Keratinocyte (primary cell): ENCODE results near the gene TRAF2. TPM values are rescaled to one million over a fixed set of nuclear protein-coding genes. Genes with fewer than 3 reads are reported as not detected.

Experiments
- DNase-seq: peaks from one replicate; pipeline ENCODE4 v3.0.0-alpha.2; 2011; ENCODE audit warnings: low read depth, missing footprints, low spot score
- FAIRE-seq: peaks from 2 replicates; lab custom pipeline; 2011; peaks lifted over from hg19 to GRCh38; lab: Jason Lieb, UNC
- H2AFZ ChIP-seq: 2 replicates; pipeline ENCODE4 v1.6.0; 2012; ENCODE audit warnings: low read length, control low read depth, inconsistent platforms; ENCODE audit not compliant: control insufficient read depth
- H3K27ac ChIP-seq: 2 replicates; pipeline ENCODE4 v1.5.1; 2011; ENCODE audit warnings: low read length; ENCODE audit not compliant: control insufficient read depth, insufficient read depth
- H3K27me3 ChIP-seq: 3 replicates; pipeline ENCODE4 v1.6.0; 2011; ENCODE audit warnings: low read length; ENCODE audit not compliant: control insufficient read depth, insufficient read depth; ENCODE audit errors: extremely low read depth
- H3K36me3 ChIP-seq, 2 experiments: 2 replicates in 1 of 2; 3 replicates in 1 of 2; pipeline ENCODE4 v1.5.1; 2011; ENCODE audit warnings: low read length in 2 of 2, mild to moderate bottlenecking in 1 of 2; ENCODE audit not compliant: control insufficient read depth in 2 of 2, insufficient read depth in 2 of 2; ENCODE audit errors: extremely low read depth in 1 of 2
- H3K4me1 ChIP-seq: 3 replicates; pipeline ENCODE4 v1.5.1; 2011; ENCODE audit warnings: low read length; ENCODE audit not compliant: control insufficient read depth, insufficient read depth; ENCODE audit errors: extremely low read depth
- H3K4me2 ChIP-seq: 3 replicates; pipeline ENCODE4 v1.6.0; 2011; ENCODE audit warnings: low read depth, low read length; ENCODE audit not compliant: control insufficient read depth, insufficient read depth; ENCODE audit errors: extremely low read depth
- H3K4me3 ChIP-seq, 3 experiments: fragments of 200-600 bp in 1 of 3; sonication (generic) in 1 of 3; 2 replicates in 2 of 3; 3 replicates in 1 of 3; pipeline ENCODE4 v1.5.1; 2011 to 2016; ENCODE audit warnings: low read length in 3 of 3, mild to moderate bottlenecking in 3 of 3, control low read depth in 2 of 3, inconsistent platforms in 1 of 3, low read depth in 1 of 3, mixed read lengths in 1 of 3, mixed run types in 1 of 3, moderate library complexity in 1 of 3; ENCODE audit not compliant: control insufficient read depth in 2 of 3, insufficient read depth in 2 of 3; ENCODE audit errors: extremely low read depth in 1 of 3
- H3K79me2 ChIP-seq: 2 replicates; pipeline ENCODE4 v1.6.0; 2012; ENCODE audit warnings: low read length; ENCODE audit not compliant: control insufficient read depth, insufficient read depth
- H3K9ac ChIP-seq: 3 replicates; pipeline ENCODE4 v1.6.0; 2011; ENCODE audit warnings: low read length; ENCODE audit not compliant: control insufficient read depth, insufficient read depth; ENCODE audit errors: extremely low read depth
- H3K9me1 ChIP-seq: 3 replicates; pipeline ENCODE4 v1.6.0; 2011; ENCODE audit warnings: low read length; ENCODE audit not compliant: control insufficient read depth, insufficient read depth; ENCODE audit errors: extremely low read depth
- H3K9me3 ChIP-seq: 2 replicates; pipeline ENCODE4 v1.5.1; 2012; ENCODE audit warnings: low read depth, low read length; ENCODE audit not compliant: control insufficient read depth
- H4K20me1 ChIP-seq: 3 replicates; pipeline ENCODE4 v1.6.0; 2011; ENCODE audit warnings: low read length; ENCODE audit not compliant: control insufficient read depth, insufficient read depth; ENCODE audit errors: extremely low read depth
- CTCF ChIP-seq, 3 experiments: IDR thresholded peaks in 1 of 3; conservative IDR thresholded peaks in 1 of 3; optimal IDR thresholded peaks in 1 of 3; 2 replicates in 2 of 3; 3 replicates in 1 of 3; pipeline versions ENCODE3 to v1.5.1; 2011; ENCODE audit warnings: low read length in 3 of 3, mild to moderate bottlenecking in 3 of 3, moderate library complexity in 2 of 3, control low read depth in 1 of 3, inconsistent platforms in 1 of 3; ENCODE audit not compliant: insufficient read depth in 2 of 3; ENCODE audit errors: extremely low read depth in 1 of 3
- EZH2 ChIP-seq: IDR thresholded peaks from one replicate; pipeline ENCODE4 v1.6.1; 2012; ENCODE audit warnings: inconsistent platforms, mild to moderate bottlenecking, low read length, moderate library complexity
- dilution Hi-C: fragments of 300-500 bp; cut with MboI; formaldehyde crosslinking; loops from one replicate; pipeline ENCODE4 v1.7.0; 2020; ENCODE audit warnings: low sequenced_read_pairs; ENCODE audit not compliant: extremely low pct_ligation_motif_present
- polyA plus RNA-seq, 5 experiments: library from polyadenylated mRNA; depleted of rRNA in 3 of 5; stranded (reverse) in 3 of 5; stranded (forward) in 1 of 5; unstranded in 1 of 5; fragments of >200 nt; gene quantifications; 1 replicate in 1 of 5; 2 replicates in 3 of 5; 3 replicates in 1 of 5; pipeline versions ENCODE4 v1.2.1 to v1.2.3, GENCODE V29; 2011 to 2012; ENCODE audit warnings: missing spikeins in 2 of 5, low read depth in 1 of 5, low replicate concordance in 1 of 5

TRAF2 gene
- polyA plus RNA-seq, 1 donor (not counting 4 experiments of a cell fraction or from before 2014, with no cell fraction given), result 9.9 TPM

GRCh38 chr9:136957901-136958300, 71.6 kb downstream of the TRAF2 start:
- FAIRE-seq (no peak), DNase-seq (no peak)
- no peak overlapping the region for H2AFZ ChIP-seq
- no peak overlapping the region for H3K4me2 ChIP-seq
- H3K9me3 ChIP-seq, result no peaks in the 10 kb centered on the region
- no peaks in the 10 kb centered on the region for H3K36me3 ChIP-seq
- no peak overlapping the region for H3K27ac ChIP-seq
- TF ChIP-seq CTCF (optimal IDR thresholded peaks at IDR 0.05 in 1 of 3, IDR thresholded peaks at IDR 0.05 in 1 of 3, conservative IDR thresholded peaks at IDR 0.05 in 1 of 3; ENCODE audit: extremely low read depth in 1 of 3, insufficient read depth in 2 of 3, low read length in 3 of 3), result no peak
- no peak for TF ChIP-seq EZH2
- H3K79me2 ChIP-seq, result no peaks in the 10 kb centered on the region
- H3K27me3 ChIP-seq, result peaks cover 5% of the 10 kb centered on the region
- no peak overlapping the region for H3K4me3 ChIP-seq
- dilution Hi-C loops, result no loop called here
- H3K4me1 ChIP-seq, result no peaks in the 10 kb centered on the region
- no peaks in the 10 kb centered on the region for H3K9me1 ChIP-seq
- no peaks in the 10 kb centered on the region for H4K20me1 ChIP-seq
- no peak overlapping the region for H3K9ac ChIP-seq

- H3K27ac ChIP-seq, result no peak overlapping the region
- DNase-seq (no peak), FAIRE-seq (no peak)
- no peaks in the 10 kb centered on the region for H3K36me3 ChIP-seq
- H3K79me2 ChIP-seq, result no peaks in the 10 kb centered on the region
- H3K4me1 ChIP-seq, result no peaks in the 10 kb centered on the region
- H4K20me1 ChIP-seq, result no peaks in the 10 kb centered on the region
- TF ChIP-seq EZH2 (no peak), CTCF (optimal IDR thresholded peaks at IDR 0.05 in 1 of 3, IDR thresholded peaks at IDR 0.05 in 1 of 3, conservative IDR thresholded peaks at IDR 0.05 in 1 of 3; ENCODE audit: extremely low read depth in 1 of 3, insufficient read depth in 2 of 3, low read length in 3 of 3) (no peak)
- H3K4me3 ChIP-seq, result no peak overlapping the region
- dilution Hi-C loops, result no loop called here
- no peaks in the 10 kb centered on the region for H3K9me3 ChIP-seq
- H3K4me2 ChIP-seq, result no peak overlapping the region
- no peaks in the 10 kb centered on the region for H3K9me1 ChIP-seq
- peaks cover 5% of the 10 kb centered on the region for H3K27me3 ChIP-seq
- H2AFZ ChIP-seq, result no peak overlapping the region
- no peak overlapping the region for H3K9ac ChIP-seq
Observed at GRCh38 chr9:136958473-136958872, 72.2 kb downstream of the TRAF2 start.
